OCI-LY3 (cell line): Measurements from ENCODE around the gene ZNF326.

Experiments
- H2AFZ ChIP-seq: fragments of 200-600, 300-600 bp; shearing (Covaris generic); 2 replicates; pipeline ENCODE4 v1.6.0; 2014; ENCODE audit warnings: antibody characterized with exemption, low read depth, low read length
- H3K27ac ChIP-seq: fragments of 200-600, 300-600 bp; sonication (generic); 2 replicates; pipeline ENCODE4 v1.5.1; 2014; ENCODE audit warnings: mild to moderate bottlenecking, low read length, moderate library complexity, mixed read lengths
- H3K27me3 ChIP-seq: fragments of 200-600, 300-600 bp; sonication (generic); 2 replicates; pipeline ENCODE4 v1.6.1; 2014; ENCODE audit warnings: low read depth, low read length, mixed read lengths
- H3K36me3 ChIP-seq: fragments of 200-600, 300-600 bp; sonication (generic); replicated peaks from 2 replicates; pipeline ENCODE3; 2014; ENCODE audit warnings: low read depth, low read length, mixed read lengths
- H3K4me1 ChIP-seq: fragments of 300-600, 200-600 bp; sonication (generic); 2 replicates; pipeline ENCODE4 v1.6.1; 2014; ENCODE audit warnings: low read length, mixed read lengths
- H3K4me2 ChIP-seq: fragments of 200-600, 300-600 bp; sonication (generic); 2 replicates; pipeline ENCODE4 v1.6.1; 2014; ENCODE audit warnings: low read length, mixed read lengths
- H3K4me3 ChIP-seq: fragments of 300-600, 200-600 bp; sonication (generic); 2 replicates; pipeline ENCODE4 v1.5.1; 2014; ENCODE audit warnings: antibody characterized with exemption, mild to moderate bottlenecking, low read length, moderate library complexity
- H3K79me2 ChIP-seq: fragments of 300-600, 200-600 bp; shearing (Covaris generic); 2 replicates; pipeline ENCODE4 v1.6.1; 2014; ENCODE audit warnings: mild to moderate bottlenecking, low read length, mixed read lengths
- H3K9ac ChIP-seq: fragments of 300-600, 200-600 bp; shearing (Covaris generic); 2 replicates; pipeline ENCODE4 v1.6.0; 2014; ENCODE audit warnings: mild to moderate bottlenecking, low read length, moderate library complexity
- H3K9me3 ChIP-seq: fragments of 200-600, 300-600 bp; shearing (Covaris generic); 2 replicates; pipeline ENCODE4 v1.6.1; 2014; ENCODE audit warnings: low read length, mixed read lengths; ENCODE audit not compliant: insufficient read depth
- H4K20me1 ChIP-seq: fragments of 200-600, 300-600 bp; sonication (generic); 2 replicates; pipeline ENCODE4 v1.6.1; 2016; ENCODE audit warnings: low read length, mixed read lengths; ENCODE audit not compliant: insufficient read depth
- CTCF ChIP-seq: fragments of 200-600, 300-600 bp; sonication (generic); IDR thresholded peaks from 2 replicates; pipeline ENCODE4 v1.5.1; 2014; ENCODE audit warnings: antibody characterized with exemption, low read length, low read depth
- EZH2phosphoT487 ChIP-seq: fragments of 200-600 bp; shearing (Covaris generic); IDR thresholded peaks from 2 replicates; pipeline ENCODE4 v1.6.1; 2018; ENCODE audit warnings: antibody characterized with exemption, mixed run types, low read depth

ZNF326 gene

GRCh38 chr1:89972024-89972423 is 22.9 kb upstream of the ZNF326 start:
- Histone ChIP-seq H3K4me1 (peaks cover 31% of the 10 kb centered on the region), H2AFZ (no peak overlapping the region), H4K20me1 (no peaks in the 10 kb centered on the region), H3K27me3 (no peaks in the 10 kb centered on the region), H3K36me3 (no peaks in the 10 kb centered on the region), H3K79me2 (no peaks in the 10 kb centered on the region), H3K9me3 (no peaks in the 10 kb centered on the region), H3K4me2 (0 out of 2 replicates have a peak overlapping the region, but pooled peaks have one; percentile 17), H3K27ac (no peak overlapping the region), H3K9ac (no peak overlapping the region), H3K4me3 (no peak overlapping the region)
- no peak for TF ChIP-seq EZH2phosphoT487
- TF ChIP-seq CTCF = no peak

- TF ChIP-seq CTCF = no peak
- TF ChIP-seq EZH2phosphoT487 = no peak
- no peaks in the 10 kb centered on the region for H3K9me3 ChIP-seq
- H3K27me3 ChIP-seq = no peaks in the 10 kb centered on the region
- no peaks in the 10 kb centered on the region for H3K36me3 ChIP-seq
- no peak overlapping the region for H3K4me3 ChIP-seq
- no peaks in the 10 kb centered on the region for H3K79me2 ChIP-seq
- H3K9ac ChIP-seq = no peak overlapping the region
- H4K20me1 ChIP-seq = no peaks in the 10 kb centered on the region
- H2AFZ ChIP-seq = no peak overlapping the region
- no peak overlapping the region for H3K4me2 ChIP-seq
- no peak overlapping the region for H3K27ac ChIP-seq
- H3K4me1 ChIP-seq = peaks cover 23% of the 10 kb centered on the region
Measured at GRCh38 chr1:89973471-89974127, 21.3 kb upstream of the ZNF326 start.

GRCh38 chr1:89974256-89974655 is 20.7 kb upstream of the ZNF326 start:
- no peak overlapping the region for H3K4me2 ChIP-seq
- H4K20me1 ChIP-seq = no peaks in the 10 kb centered on the region
- no peak overlapping the region for H3K9ac ChIP-seq
- no peaks in the 10 kb centered on the region for H3K9me3 ChIP-seq
- H2AFZ ChIP-seq = no peak overlapping the region
- peaks cover 23% of the 10 kb centered on the region for H3K4me1 ChIP-seq
- TF ChIP-seq CTCF (no peak), EZH2phosphoT487 (no peak)
- H3K4me3 ChIP-seq = no peak overlapping the region
- no peaks in the 10 kb centered on the region for H3K79me2 ChIP-seq
- H3K27me3 ChIP-seq = no peaks in the 10 kb centered on the region
- H3K27ac ChIP-seq = no peak overlapping the region
- H3K36me3 ChIP-seq = no peaks in the 10 kb centered on the region

GRCh38 chr1:89974696-89975470 is 20.0 kb upstream of the ZNF326 start:
- Histone ChIP-seq H3K27ac (no peak overlapping the region), H3K4me3 (no peak overlapping the region), H3K79me2 (no peaks in the 10 kb centered on the region), H3K9ac (no peak overlapping the region), H3K36me3 (no peaks in the 10 kb centered on the region), H3K9me3 (no peaks in the 10 kb centered on the region), H3K27me3 (no peaks in the 10 kb centered on the region), H3K4me1 (peaks cover 23% of the 10 kb centered on the region), H4K20me1 (no peaks in the 10 kb centered on the region), H3K4me2 (peak overlapping the region; percentile 42), H2AFZ (no peak overlapping the region)
- no peak for TF ChIP-seq EZH2phosphoT487
- TF ChIP-seq CTCF = no peak
